ENCODE data around the gene PCDHA4.

DNA sequence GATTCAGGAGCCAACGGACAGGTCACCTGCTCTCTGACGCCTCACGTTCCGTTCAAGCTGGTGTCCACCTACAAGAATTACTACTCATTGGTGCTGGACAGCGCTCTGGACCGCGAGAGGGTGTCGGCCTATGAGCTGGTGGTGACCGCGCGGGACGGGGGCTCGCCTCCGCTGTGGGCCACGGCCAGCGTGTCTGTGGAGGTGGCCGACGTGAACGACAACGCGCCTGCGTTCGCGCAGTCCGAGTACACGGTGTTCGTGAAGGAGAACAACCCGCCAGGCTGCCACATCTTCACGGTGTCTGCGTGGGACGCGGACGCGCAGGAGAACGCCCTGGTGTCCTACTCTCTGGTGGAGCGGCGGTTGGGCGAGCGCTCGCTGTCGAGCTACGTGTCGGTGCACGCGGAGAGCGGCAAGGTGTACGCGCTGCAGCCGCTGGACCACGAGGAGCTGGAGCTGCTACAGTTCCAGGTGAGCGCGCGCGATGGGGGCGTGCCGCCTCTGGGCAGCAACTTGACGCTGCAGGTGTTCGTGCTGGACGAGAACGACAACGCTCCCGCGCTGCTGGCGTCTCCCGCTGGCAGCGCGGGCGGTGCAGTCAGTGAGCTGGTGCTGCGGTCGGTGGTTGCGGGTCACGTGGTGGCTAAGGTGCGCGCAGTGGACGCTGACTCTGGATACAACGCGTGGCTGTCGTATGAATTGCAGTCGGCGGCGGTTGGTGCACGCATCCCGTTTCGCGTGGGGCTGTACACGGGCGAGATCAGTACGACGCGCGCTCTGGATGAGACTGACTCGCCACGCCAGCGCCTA lies 50.5 kb downstream of the PCDHA4 start:
- TF ChIP-seq, protein P1, sequence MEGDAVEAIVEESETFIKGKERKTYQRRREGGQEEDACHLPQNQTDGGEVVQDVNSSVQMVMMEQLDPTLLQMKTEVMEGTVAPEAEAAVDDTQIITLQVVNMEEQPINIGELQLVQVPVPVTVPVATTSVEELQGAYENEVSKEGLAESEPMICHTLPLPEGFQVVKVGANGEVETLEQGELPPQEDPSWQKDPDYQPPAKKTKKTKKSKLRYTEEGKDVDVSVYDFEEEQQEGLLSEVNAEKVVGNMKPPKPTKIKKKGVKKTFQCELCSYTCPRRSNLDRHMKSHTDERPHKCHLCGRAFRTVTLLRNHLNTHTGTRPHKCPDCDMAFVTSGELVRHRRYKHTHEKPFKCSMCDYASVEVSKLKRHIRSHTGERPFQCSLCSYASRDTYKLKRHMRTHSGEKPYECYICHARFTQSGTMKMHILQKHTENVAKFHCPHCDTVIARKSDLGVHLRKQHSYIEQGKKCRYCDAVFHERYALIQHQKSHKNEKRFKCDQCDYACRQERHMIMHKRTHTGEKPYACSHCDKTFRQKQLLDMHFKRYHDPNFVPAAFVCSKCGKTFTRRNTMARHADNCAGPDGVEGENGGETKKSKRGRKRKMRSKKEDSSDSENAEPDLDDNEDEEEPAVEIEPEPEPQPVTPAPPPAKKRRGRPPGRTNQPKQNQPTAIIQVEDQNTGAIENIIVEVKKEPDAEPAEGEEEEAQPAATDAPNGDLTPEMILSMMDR (IDR thresholded peaks at IDR 0.05) = no peak
- TF ChIP-seq POLR2AphosphoS5 (IDR thresholded peaks at IDR 0.05; ENCODE audit: low read depth, low read length) (no peak), REST (IDR thresholded peaks at IDR 0.05; ENCODE audit: insufficient read depth in 1 of 2, low read depth in 2 of 2, low read length in 1 of 2) (no peak), SIN3A (IDR thresholded peaks at IDR 0.05; ENCODE audit: borderline replicate concordance, insufficient read depth, low read depth, low read length) (no peak)
